Activated T-helper 17 cell treated with anti-CD3 and anti-CD28 coated beads, Interleukin-2, amount 50 U/mL, for 72 hours (primary cell): ENCODE measurements around the gene CMSS1. TPM values are rescaled to one million over a fixed set of nuclear protein-coding genes. Genes with fewer than 3 reads are reported as not detected.
A peak's percentile ranks its signal among the peaks of the same experiment; 100 is the strongest.

ENCODE experiments used
- ATAC-seq: fragments of 150-1000 bp; cut with Tn5 transposase; replicated peaks from 2 replicates; pipeline ENCODE4 v1.10.0; 2021; ENCODE audit warnings: mild to moderate bottlenecking, moderate library complexity
- H3K27ac Mint-ChIP-seq: one replicate; pipeline ENCODE4 v1.8.0; 2022; ENCODE audit warnings: mixed read lengths
- H3K27me3 Mint-ChIP-seq: one replicate; pipeline ENCODE4 v1.8.0; 2022; ENCODE audit warnings: mixed read lengths
- H3K36me3 Mint-ChIP-seq: one replicate; pipeline ENCODE4 v1.8.0; 2022; ENCODE audit warnings: low read depth, mild to moderate bottlenecking, mixed read lengths
- H3K4me1 Mint-ChIP-seq: one replicate; pipeline ENCODE4 v1.8.0; 2022; ENCODE audit warnings: mixed read lengths
- H3K4me3 Mint-ChIP-seq: one replicate; pipeline ENCODE4 v1.8.0; 2022; ENCODE audit warnings: mild to moderate bottlenecking, mixed read lengths
- H3K9me3 Mint-ChIP-seq: one replicate; pipeline ENCODE4 v1.8.0; 2022; ENCODE audit warnings: mixed read lengths
- total RNA-seq, 2 donors: library from RNA; stranded (reverse); gene quantifications; one replicate each; pipeline ENCODE4 v1.2.3, GENCODE V29; 2022

Gene CMSS1
- 10 to 100 TPM; 29.8 to 67.4 TPM for total RNA-seq

DNA sequence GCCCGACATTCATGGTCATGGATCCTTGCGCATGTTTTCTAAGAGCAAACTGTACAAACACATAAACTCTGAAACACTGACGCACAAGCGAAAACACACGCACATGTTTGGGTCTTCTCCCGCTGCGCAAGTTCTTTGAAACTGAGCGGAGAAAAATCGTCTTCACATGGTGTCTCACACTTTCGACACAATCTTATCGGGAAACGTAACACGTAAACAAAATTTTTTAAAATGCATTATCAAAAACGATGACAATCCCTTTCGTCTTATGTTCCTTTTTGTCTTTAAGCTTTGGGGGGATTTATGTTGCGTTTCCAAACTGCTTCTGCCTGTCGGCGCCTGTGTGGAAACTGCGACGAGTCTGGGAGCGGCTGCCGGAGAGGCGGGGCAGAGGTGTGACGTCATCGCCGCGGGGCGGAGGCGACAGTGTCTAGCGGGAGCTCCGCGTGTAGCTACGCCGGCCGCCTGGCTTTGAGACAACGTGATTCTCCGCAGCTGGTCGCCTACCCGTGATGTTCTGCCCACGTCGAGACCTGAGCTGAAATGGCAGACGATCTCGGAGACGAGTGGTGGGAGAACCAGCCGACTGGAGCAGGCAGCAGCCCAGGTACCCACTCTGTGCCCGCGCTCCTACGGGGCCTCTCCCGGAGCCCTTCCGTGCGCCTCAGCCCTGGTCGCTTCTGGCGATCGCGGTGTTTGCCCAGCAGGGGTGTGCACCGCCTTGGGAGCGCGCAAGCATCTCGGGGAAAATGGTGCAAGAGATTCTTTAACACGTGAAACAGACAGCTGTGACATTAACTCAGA lies at the start of gene CMSS1:
TSS of gene CMSS1 (plus strand) at position 426 of the 804 bp plus-strand sequence.
- ATAC-seq = peak; percentile 95
- Mint-ChIP-seq H3K27me3 (no peaks in the 10 kb centered on the region), H3K27ac (peak within 1 kb of the TSS; percentile 90), H3K36me3 (peaks cover 18% of the 10 kb centered on the region), H3K4me3 (peak within 1 kb of the TSS; percentile 90), H3K4me1 (peaks cover 11% of the 10 kb centered on the region), H3K9me3 (no peaks in the 10 kb centered on the region)

DNA sequence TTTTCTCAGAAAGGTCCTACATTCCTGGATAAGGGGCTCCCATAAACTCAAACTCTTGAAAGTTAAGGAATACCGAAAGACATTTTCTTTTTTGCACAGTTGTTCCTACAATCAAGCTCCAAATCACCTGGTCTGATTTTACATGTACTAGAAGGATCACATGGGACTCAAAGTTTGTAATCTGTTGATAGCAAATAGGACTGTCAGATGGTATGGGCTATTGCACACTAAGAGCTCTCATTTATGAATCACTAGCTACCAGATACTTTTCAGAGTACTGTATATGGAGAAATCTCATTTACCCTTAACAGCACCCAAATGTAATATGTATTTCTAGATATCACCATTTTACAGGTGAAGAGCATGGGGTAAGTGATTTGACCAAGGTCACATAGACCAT lies 49.5 kb upstream of the CMSS1 start:
- Mint-ChIP-seq H3K4me1 (no peaks in the 10 kb centered on the region), H3K27ac (no peak overlapping the region), H3K36me3 (no peaks in the 10 kb centered on the region), H3K9me3 (no peaks in the 10 kb centered on the region), H3K4me3 (no peak overlapping the region), H3K27me3 (no peaks in the 10 kb centered on the region)
- no peak for ATAC-seq

DNA sequence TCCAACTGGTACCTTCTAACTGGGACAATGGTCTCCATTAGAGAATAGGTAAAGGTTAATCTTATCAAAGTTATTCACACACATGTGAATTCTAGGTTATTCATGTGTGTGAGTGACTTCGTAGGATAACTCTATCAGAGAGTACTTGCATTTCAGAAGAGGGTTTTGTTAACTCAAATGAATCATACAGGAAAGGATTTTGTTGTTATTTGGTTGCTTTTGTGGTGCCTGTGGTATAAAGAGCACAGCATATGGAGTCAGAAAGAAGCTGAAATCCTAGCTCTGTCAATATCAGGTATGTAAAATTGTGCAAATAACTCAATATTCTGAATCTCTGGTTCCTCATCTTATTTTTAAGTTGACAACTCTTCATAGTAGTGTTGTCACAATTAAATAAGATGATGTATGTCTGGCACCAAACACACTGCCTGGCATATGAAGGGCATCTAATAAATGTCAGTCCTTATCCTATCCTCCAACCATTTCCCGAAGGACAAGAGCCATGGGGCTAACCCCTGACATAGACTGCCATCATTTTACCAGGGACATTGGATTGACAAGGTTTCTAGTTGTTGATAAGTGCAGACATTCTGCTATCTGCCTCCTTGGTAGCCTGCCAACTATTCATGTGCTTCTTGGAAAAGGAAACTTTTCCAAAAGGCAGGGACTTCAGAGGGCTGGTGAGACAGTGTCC lies 48.7 kb upstream of the CMSS1 start:
- H3K27me3 Mint-ChIP-seq = no peaks in the 10 kb centered on the region
- no peaks in the 10 kb centered on the region for H3K36me3 Mint-ChIP-seq
- no peak overlapping the region for H3K27ac Mint-ChIP-seq
- no peaks in the 10 kb centered on the region for H3K4me1 Mint-ChIP-seq
- H3K9me3 Mint-ChIP-seq = no peaks in the 10 kb centered on the region
- no peak for ATAC-seq
- no peak overlapping the region for H3K4me3 Mint-ChIP-seq

DNA sequence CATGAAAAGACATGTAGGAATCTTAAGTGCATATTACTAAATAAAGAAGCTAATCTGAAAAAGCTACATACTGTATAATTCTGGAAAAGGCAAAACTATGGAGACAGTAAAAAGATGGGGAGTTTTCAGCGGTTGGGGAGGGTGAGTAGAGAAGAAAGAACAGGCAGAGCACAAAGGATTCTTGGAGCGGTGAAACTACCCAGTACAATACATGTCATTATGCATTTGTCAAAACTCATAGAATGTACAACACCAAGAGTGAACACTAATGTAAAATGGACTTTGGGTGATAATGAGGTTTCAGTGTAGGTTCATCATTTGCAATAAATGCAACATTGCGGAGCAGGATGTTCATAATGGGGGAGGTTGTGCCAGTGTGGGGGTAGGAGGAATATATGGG lies 45.5 kb upstream of the CMSS1 start:
- no peak overlapping the region for H3K27ac Mint-ChIP-seq
- H3K27me3 Mint-ChIP-seq = peaks cover 3% of the 10 kb centered on the region
- H3K4me3 Mint-ChIP-seq = no peak overlapping the region
- no peaks in the 10 kb centered on the region for H3K36me3 Mint-ChIP-seq
- ATAC-seq = no peak
- H3K4me1 Mint-ChIP-seq = no peaks in the 10 kb centered on the region
- H3K9me3 Mint-ChIP-seq = no peaks in the 10 kb centered on the region

DNA sequence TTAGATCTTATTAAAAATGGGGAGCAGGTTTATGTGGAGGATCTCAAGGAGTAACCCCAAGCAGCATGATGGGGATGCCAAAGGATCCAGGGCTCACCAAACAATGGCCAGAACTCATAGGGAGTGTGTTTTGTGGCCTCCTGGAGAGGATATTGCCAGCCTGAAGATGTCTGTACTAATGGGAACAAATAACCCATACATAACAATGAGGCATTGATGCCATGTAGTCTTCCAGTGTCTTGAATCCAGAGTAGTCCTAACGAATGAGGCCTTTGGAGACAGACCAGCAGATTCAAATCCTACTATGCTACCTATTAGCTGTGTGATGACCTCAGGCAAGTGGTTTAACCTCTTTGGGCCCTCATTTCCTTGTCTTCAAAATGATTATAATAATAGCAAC lies 45.0 kb upstream of the CMSS1 start:
- no peak for ATAC-seq
- H3K27me3 Mint-ChIP-seq = peaks cover 5% of the 10 kb centered on the region
- no peak overlapping the region for H3K4me3 Mint-ChIP-seq
- H3K36me3 Mint-ChIP-seq = no peaks in the 10 kb centered on the region
- no peak overlapping the region for H3K27ac Mint-ChIP-seq
- no peaks in the 10 kb centered on the region for H3K9me3 Mint-ChIP-seq
- no peaks in the 10 kb centered on the region for H3K4me1 Mint-ChIP-seq

DNA sequence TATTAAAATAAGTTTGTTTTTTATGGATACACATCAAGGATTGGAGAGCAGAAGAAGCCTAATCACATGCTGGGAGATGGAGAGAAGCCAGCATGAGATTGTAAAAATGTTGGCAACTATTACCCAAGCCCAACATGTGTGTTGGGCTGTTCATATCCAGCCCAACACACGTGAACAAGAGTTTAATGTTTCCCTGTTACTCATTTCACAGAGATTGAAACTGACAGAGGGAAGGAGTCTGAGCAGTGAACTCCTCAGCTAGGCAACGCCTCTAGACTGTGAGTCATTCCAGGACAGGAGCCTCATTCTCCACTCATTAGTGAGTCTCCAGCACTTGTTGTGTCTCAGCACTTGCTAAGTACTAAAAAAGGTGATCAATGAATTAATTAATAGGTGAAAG lies 43.2 kb upstream of the CMSS1 start:
- no peaks in the 10 kb centered on the region for H3K4me1 Mint-ChIP-seq
- H3K27ac Mint-ChIP-seq = no peak overlapping the region
- H3K9me3 Mint-ChIP-seq = no peaks in the 10 kb centered on the region
- no peak overlapping the region for H3K4me3 Mint-ChIP-seq
- H3K36me3 Mint-ChIP-seq = no peaks in the 10 kb centered on the region
- H3K27me3 Mint-ChIP-seq = peaks cover 5% of the 10 kb centered on the region
- ATAC-seq = peak; percentile 94

DNA sequence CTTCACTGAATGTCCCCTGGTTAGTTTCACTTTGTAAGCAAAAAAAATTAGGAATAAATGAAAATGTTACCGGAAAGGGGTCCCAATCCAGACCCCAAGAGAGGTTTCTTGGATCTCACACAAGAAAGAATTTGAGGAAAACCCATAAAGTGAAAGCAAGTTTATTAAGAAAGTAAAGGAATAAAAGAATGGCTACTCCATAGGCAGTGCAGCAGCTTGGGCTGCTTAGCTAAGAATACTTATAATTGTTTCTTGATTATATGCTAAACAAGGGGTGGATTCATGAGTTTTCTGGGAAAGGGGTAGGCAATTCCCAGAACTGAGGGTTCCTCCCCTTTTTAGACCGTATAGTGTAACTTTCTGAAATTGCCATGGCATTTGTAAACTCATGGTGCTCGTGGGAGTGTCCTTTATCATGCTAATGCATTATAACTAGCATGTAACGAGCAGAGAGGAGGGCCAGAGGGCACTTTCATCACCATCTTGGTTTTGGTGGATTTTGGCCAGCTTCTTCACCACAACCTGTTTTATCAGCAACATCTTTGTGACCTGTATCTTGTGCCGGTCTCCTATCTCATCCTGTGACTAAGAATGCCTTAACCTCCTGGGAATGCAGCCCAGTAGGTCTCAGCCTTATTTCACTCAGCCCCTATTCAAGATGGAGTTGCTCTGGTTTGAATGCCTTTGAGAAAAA lies 41.0 kb upstream of the CMSS1 start:
- Mint-ChIP-seq H3K27ac (no peak overlapping the region), H3K36me3 (no peaks in the 10 kb centered on the region), H3K9me3 (no peaks in the 10 kb centered on the region), H3K4me1 (no peaks in the 10 kb centered on the region), H3K27me3 (peaks cover 17% of the 10 kb centered on the region), H3K4me3 (no peak overlapping the region)
- no peak for ATAC-seq

DNA sequence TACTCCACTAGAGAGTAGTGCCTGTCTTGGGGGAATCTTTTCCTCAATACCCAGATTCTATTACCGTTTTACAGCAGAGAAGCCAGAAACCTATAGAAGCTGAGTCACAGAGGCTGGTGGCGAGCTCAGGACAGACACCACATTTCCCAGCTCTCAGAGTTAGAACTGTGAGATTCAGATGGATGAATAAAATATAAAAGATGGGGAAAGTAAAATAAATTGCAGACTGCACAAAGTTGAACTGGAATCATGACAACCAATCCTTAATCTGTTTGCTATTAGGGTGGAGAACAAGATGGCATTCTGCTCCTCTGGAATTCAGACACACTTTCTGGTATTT lies 40.5 kb upstream of the CMSS1 start:
- H3K4me3 Mint-ChIP-seq = no peak overlapping the region
- H3K27ac Mint-ChIP-seq = no peak overlapping the region
- H3K4me1 Mint-ChIP-seq = no peaks in the 10 kb centered on the region
- H3K36me3 Mint-ChIP-seq = no peaks in the 10 kb centered on the region
- H3K27me3 Mint-ChIP-seq = peaks cover 20% of the 10 kb centered on the region
- no peak for ATAC-seq
- no peaks in the 10 kb centered on the region for H3K9me3 Mint-ChIP-seq

DNA sequence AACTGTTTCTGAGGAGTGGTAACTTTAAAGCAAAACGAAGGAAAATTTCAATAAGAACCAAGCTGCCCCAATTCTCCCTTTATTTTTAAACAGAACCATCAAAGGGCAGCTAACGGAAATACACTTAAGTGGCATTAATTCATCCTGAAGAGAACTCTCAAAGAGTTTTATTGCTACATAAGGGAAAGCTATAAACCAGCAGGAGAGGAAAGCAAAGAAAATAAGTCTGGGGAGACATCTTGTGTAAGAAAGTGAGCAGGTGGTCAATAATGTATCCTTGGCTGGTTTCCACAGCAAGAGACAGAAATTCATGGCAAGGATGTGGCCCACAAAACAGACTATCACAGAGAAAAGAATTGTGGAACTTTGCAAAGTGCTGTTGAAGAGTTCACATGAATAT lies 40.0 kb upstream of the CMSS1 start:
- no peaks in the 10 kb centered on the region for H3K4me1 Mint-ChIP-seq
- no peak overlapping the region for H3K4me3 Mint-ChIP-seq
- no peaks in the 10 kb centered on the region for H3K9me3 Mint-ChIP-seq
- peaks cover 20% of the 10 kb centered on the region for H3K27me3 Mint-ChIP-seq
- ATAC-seq = no peak
- H3K36me3 Mint-ChIP-seq = no peaks in the 10 kb centered on the region
- H3K27ac Mint-ChIP-seq = no peak overlapping the region

DNA sequence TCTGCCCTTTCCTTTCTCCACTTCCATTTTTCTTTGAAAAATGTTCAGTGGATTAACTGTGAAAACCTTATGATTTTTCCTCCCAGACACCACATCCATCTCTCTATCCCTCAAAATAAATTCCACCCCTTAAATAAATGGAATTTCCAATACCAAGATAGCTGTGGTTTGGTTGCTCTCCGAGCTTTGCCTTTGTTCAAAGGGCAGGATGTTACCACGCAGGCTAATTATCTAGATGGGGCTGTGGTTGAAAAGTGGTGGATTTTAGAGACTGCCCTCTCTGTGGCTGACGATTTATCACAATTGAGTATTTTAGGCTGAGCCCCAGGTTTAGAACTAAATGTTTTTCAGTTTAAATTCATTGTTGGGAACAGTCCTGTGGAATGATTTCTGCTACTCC lies 36.9 kb upstream of the CMSS1 start:
- Mint-ChIP-seq H3K27me3 (peaks cover 27% of the 10 kb centered on the region), H3K4me3 (no peak overlapping the region), H3K4me1 (no peaks in the 10 kb centered on the region), H3K9me3 (no peaks in the 10 kb centered on the region), H3K36me3 (no peaks in the 10 kb centered on the region), H3K27ac (no peak overlapping the region)
- no peak for ATAC-seq

DNA sequence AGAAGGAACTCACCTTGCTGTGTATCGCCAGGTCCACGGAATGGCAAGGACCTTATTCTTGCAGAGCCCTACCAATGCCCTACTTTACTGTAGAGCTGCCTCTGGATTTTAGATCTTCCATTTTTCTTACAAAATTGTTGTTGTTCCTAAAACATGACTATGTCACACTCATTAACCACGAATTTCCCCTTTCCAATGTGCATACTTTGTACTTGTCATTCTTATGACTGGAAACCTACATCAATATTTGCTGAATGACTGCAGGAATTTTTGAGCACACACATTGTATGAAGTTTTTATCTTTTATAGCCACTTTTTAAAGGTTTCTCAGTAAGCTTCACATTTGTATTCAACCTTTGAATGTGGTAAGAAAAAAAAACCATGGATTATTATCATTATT lies 35.9 kb upstream of the CMSS1 start:
- H3K27ac Mint-ChIP-seq = no peak overlapping the region

DNA sequence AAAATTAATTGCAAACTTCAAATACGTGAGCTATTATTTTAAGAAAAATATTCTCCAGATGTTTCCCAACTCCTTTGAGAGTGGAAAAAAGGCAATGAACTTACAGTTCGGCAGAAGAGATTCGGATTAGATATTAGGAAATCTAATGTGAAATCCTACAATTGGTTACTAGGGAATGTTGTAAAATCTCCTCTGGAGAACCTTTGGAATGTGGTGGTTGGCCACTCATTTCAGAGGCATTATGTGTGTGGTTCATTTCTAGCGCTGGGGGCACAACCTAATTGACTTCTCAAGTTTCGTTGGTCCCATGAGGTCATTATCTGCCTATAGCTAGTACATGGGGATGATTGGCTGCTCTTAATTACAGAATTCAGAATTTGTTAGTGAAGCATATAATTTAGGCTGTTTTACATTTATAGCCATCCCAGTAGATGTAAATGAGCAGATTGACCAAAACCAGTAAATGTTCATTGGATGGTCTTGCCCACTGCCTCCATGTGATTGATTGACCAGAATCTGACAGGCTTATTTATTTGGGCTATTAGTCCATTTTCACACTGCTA lies 34.6 kb upstream of the CMSS1 start:
- H3K9me3 Mint-ChIP-seq = no peaks in the 10 kb centered on the region
- peaks cover 22% of the 10 kb centered on the region for H3K27me3 Mint-ChIP-seq
- no peak for ATAC-seq
- H3K36me3 Mint-ChIP-seq = no peaks in the 10 kb centered on the region
- H3K27ac Mint-ChIP-seq = no peak overlapping the region
- no peaks in the 10 kb centered on the region for H3K4me1 Mint-ChIP-seq
- no peak overlapping the region for H3K4me3 Mint-ChIP-seq

More for the DNA sequence above, 35.9 kb upstream of the CMSS1 start:
- Mint-ChIP-seq H3K4me3 (no peak overlapping the region), H3K36me3 (no peaks in the 10 kb centered on the region), H3K9me3 (no peaks in the 10 kb centered on the region), H3K27me3 (peaks cover 27% of the 10 kb centered on the region), H3K4me1 (no peaks in the 10 kb centered on the region)
- no peak for ATAC-seq

DNA sequence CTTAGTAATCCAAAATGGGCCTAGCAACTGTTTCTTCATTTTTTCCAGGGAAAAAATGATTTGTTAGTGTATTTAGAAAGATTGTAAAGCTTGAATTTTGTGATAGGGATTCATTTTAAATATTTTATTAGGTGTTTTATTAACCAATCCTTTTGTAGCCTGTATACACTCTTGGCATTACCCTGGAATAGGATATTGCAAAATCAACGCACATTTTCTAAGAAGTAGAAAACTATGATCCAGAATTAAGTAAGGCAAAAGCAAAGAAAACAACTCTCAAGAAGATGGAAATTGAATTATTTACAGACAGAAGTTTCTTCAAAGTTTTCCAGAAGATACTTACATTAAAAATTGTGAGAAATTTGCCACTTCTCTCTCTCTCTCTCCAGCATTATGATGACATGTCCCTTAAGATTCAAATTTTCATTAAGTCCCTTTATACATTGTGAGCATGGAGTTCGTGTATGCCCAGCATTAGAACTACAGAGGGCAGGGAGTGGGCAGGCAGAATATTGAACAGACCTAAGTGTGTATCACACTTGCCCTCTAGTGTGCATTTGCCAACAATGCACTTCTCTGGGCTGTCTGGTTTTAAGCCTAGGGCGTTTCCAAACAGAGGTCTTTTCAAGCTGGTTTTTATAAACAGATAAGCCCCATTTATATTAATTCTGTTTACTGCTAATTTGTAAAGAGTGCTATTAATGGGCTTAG lies 28.5 kb upstream of the CMSS1 start:
- H3K4me3 Mint-ChIP-seq = no peak overlapping the region
- H3K9me3 Mint-ChIP-seq = no peaks in the 10 kb centered on the region
- H3K27me3 Mint-ChIP-seq = peaks cover 12% of the 10 kb centered on the region
- H3K27ac Mint-ChIP-seq = no peak overlapping the region
- no peaks in the 10 kb centered on the region for H3K36me3 Mint-ChIP-seq
- no peaks in the 10 kb centered on the region for H3K4me1 Mint-ChIP-seq
- peak; percentile 61 for ATAC-seq

DNA sequence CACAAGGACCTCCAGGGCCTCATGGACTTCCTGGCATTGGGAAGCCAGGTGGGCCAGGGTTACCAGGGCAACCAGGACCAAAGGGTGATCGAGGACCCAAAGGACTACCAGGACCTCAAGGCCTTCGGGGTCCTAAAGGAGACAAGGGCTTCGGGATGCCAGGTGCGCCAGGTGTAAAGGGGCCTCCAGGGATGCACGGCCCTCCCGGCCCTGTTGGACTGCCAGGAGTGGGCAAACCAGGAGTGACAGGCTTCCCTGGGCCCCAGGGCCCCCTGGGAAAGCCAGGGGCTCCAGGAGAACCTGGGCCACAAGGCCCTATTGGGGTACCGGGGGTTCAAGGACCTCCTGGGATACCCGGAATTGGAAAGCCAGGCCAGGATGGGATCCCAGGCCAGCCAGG lies 23.2 kb upstream of the CMSS1 start:
- Mint-ChIP-seq H3K27ac (no peak overlapping the region), H3K4me3 (no peak overlapping the region), H3K27me3 (peaks cover 5% of the 10 kb centered on the region), H3K9me3 (no peaks in the 10 kb centered on the region), H3K4me1 (no peaks in the 10 kb centered on the region), H3K36me3 (no peaks in the 10 kb centered on the region)
- no peak for ATAC-seq
